GM21423 (cell line): Measurements from ENCODE around the gene OR2B6.

Source experiments
- ATAC-seq: cut with Tn5 transposase; IDR thresholded peaks from one replicate; pipeline ENCODE4 v1.9.1; 2021; ENCODE audit warnings: mild to moderate bottlenecking, moderate library complexity; ENCODE audit not compliant: unreplicated experiment

OR2B6 gene

DNA sequence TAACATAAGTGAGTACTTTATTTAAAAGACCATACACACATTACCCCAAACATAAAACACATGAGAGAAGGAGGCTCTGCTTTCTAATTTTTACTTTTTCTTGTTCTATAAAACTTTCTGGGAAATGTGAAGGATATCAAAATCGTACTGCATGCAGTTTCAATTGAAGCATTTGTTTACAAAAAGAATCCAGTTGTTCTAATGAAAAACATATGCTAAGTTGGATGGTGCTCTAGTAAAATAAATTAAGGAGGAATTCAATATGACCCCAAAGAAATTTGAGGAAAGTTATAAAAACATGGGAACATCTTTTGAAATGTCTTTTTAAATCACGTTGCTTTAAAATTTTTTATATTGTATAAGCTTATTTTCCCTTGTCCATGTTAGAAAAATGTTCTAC, 37.6 kb downstream of the OR2B6 start:
- ATAC-seq, result no peak

DNA sequence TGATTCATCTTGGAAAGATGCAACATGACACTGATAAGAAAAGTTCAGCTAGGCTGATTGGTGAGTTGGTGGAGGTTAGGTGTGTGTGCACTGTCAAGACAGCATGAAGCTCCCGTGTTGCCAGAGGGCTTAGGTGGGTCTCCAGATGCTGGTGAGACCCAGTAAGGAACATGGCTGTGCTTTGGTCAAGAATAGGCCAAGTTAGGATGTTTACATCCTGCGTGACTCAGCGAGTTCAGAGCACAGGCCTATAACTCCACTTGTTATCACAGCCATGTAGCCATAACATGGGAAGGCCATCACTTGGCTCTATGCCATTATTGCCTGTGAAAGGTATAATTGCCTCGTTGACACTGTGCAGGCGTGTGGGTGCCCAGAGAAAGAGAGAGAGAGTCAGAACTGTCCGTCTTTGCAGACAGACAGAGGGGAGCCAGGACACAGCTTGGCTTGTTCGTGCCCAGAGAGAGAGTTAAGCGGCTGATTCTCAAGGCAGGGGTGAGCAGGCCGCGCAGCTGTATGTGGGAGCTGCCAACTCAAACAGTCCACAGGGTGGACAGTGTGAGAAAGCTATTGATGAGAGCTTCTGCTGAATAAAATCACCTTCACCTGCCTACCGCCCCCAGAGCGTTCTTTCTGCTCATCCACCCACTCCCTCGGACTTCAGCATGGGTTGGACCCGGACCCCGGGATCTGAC, 43.5 kb downstream of the OR2B6 start:
- no peak for ATAC-seq

DNA sequence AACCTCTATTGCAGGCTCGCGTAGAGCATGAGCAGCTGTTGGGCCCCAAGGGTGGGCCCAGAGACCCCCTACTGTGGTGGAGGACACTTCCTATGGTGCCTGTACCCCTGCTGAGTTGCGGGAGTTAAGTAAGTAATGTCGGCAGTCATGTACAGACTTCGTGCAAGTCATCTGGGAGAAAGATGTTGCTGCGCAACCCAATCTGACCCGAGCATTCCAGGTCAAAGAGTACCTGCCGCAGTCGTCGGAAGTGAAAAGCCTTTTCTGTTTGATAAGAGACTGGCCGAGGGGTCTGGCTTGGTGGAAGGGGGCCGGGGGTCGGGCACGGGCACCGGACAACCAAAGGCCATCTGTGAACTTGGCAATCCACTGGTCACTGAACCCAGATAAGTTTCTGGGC, 44.3 kb downstream of the OR2B6 start:
- no peak for ATAC-seq

DNA sequence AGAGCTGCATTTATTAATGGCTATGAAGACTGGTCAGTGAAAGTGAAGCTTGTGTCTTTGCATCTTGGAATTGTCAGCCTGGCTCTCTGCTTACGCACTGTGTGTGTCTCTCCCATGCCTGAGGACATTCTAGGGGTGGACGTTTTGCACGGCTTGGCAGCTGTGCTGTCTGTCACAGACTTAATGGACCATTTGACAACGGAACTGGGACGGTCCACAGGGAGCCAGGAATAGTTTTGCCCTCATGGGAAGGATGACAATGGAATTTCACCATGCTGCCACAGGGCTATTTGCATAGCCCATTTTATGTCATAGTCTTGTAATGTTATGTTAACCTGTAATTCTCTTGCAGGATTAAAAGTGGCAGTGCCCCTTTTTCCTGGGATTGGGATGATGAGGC, 44.7 kb downstream of the OR2B6 start:
- no peak for ATAC-seq

DNA sequence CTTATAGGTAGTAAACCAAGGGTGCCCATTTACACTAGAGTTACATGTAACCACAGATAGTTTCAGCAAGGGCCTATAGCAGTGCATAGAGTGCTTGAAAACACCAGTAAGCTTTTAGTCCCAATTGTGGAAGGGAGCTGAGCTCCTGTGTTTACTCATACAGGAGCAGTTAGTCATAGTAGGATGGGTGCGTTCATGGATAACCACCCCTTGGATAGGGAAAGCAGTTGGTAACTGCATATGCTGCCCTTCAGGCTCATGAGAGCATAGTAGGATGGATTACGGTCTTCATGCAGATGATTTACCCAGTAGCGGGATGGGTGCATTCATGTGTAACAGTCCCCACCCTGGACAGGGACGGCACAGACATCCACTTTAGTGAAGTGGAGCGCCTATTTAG, 45.1 kb downstream of the OR2B6 start:
- ATAC-seq, result no peak

DNA sequence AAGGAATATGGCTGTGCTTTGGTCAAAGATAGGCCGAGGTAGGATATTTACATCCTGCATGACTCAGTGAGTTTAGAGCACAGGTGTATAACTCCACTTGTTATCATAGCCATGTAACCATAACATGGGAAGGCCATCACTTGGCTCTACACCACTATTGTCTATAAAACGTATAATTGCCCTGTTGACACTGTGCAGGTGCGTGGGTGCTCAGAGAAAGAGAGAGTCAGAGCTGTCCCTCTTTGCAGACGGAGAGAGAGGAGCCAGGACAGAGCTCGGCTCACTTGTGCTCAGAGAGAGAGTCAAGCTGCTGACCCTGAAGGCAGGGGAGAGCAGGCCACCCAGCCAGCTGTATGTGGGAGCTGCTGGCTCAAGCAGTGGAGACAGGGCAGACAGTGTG, 46.0 kb downstream of the OR2B6 start:
- ATAC-seq, result no peak

DNA sequence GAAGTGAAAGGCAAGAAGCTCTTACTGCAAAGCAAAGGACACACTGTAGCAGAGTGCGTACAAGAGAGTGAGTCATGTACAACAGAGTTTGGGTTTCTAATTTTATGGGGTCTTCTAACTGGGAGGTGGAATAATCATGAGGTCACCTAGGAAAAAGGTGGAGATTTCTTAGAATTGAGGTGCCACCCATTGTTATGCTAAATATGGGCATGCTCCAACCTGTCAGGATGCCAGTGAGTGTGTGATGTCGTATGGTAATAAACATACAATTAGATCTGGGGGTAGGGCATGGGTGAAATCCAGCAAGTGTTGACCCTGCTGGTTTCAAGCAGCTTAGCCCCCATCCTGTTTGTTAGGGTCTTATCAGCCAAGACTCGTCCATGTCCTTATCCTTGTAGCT, 46.6 kb downstream of the OR2B6 start:
- ATAC-seq, result no peak

DNA sequence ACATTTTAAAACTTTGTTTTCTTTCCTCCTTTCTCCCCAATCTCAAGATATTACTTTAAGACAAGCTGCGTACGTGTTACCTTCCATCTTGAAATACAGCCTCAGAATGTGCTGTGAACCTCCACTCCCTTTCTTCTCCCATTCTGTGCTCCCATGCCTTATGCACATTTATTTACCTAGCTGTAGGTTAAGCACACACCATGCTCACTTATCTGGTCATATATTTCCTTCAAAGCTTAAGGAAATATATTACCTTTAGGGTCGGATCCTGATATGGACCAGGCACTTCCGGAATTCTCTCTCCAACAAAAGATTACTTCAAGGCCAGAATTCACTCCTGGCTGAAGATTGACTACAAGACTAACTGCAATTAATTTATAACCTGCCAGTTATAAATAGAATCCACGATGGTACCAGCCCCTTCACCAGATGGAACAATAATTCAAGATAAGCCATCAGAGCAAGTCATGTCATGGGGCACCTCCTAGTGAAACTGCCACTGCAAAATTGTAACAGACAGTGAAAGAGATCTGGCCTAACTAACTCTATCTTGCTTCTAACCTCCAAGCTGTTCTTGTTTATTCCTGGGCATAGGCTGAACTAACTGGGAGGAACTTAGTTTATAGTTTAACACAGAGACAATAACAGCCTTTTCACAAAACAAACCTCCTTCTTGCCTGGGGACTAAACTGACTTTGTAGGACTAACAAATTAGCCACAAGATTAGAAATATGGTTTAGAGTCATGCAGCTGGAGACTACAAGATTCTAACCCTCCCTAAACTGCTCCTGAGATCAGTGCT, 47.5 kb downstream of the OR2B6 start:
- no peak for ATAC-seq

DNA sequence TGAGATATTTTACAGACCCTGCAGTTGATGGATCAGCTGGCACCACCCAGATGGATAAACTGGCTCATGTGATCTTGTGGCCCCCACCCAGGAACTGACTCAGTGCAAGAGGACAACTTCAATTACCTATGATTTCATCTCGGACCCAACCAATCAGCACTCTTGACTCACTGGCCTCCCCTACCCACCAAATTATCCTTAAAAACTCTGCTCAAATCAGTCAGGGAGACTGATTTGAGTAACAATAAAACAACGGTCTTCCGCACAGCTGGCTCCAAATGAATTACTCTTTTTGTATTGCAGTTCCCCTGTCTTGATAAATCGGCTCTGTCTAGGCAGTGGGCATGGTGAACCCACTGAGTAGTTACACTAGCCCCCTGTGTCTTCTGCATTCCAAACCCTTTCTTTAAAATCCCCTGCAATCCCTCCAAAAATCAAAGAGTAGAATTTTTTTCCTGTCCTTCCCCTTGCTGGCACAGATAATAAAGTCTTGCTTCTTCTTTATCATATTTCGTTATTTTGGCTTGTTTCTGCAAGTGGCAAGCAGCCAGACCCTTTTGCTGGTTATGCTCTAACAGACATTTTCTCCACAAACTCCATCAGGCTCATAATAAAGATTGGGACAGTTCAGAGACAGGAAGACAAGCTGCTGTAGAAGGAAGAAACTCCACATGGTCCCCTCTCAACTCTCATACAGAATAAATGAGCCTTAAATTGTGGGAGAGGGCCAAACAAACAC, 48.3 kb downstream of the OR2B6 start:
- ATAC-seq, result no peak

DNA sequence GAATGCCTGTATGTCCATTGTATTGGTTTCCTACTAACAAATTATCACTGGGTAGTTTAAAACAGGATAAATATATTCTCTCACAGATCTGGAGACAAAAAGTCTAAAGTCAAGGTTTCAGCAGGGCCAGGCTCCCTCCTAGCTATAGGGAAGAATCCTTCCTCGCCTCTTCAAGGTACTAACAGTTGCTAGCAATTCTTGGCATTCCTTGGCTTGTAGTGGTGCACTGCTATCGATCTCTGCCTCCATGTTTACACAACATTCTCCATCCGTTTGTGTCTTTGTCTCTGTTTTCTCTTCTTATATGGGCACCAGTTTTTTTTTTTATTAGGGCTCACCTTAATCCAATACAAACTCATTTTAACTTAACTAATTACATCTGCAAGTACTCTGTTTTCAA, 48.9 kb downstream of the OR2B6 start:
- ATAC-seq, result no peak
